ENCODE measurements around the gene METTL25. TPM values are rescaled to one million over a fixed set of nuclear protein-coding genes. Genes with fewer than 3 reads are reported as not detected.

METTL25 gene, protein sequence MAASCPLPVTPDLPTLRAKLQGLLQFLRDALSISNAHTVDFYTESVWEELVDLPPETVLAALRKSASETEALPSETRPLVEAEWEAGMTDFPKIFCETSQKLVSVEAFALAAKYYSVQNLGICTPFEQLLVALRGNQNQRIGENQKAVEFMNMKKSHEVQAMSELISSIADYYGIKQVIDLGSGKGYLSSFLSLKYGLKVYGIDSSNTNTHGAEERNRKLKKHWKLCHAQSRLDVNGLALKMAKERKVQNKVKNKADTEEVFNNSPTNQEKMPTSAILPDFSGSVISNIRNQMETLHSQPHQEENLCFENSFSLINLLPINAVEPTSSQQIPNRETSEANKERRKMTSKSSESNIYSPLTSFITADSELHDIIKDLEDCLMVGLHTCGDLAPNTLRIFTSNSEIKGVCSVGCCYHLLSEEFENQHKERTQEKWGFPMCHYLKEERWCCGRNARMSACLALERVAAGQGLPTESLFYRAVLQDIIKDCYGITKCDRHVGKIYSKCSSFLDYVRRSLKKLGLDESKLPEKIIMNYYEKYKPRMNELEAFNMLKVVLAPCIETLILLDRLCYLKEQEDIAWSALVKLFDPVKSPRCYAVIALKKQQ
- 10 to 100 TPM; 10.2 to 10.6 TPM for total RNA-seq

GRCh38 chr12:82358200-82359114 lies at the start of gene METTL25, which contains the start of gene CCDC59:
Gene METTL25 (plus strand): TSS chr12:82358529. CDS start chr12:82358566, 37 bp downstream.
Gene CCDC59 (minus strand): TSS chr12:82358387. CDS start chr12:82358376, 11 bp downstream.

Other genes with a start within 250 kb of the METTL25 start
- gene CCDC59, start 142 bp upstream of the METTL25 start, total RNA-seq: 10 to 100 TPM; 41.3 to 44.7 TPM

All from activated naive CD4-positive, alpha-beta T cell treated with anti-CD3 and anti-CD28 coated beads, Interleukin-2, amount 10 ng/mL, durations not matched to agents 5 hours and 36 hours (primary cell).